ENCODE results near the gene ADAMTS15. TPM values are rescaled to one million over a fixed set of nuclear protein-coding genes. Genes with fewer than 3 reads are reported as not detected.

Gene ADAMTS15
- total and polyA plus RNA-seq, 2 of the 4 experiments (the other 2 are of a cell fraction): 3.0 to 5.0 TPM

DNA sequence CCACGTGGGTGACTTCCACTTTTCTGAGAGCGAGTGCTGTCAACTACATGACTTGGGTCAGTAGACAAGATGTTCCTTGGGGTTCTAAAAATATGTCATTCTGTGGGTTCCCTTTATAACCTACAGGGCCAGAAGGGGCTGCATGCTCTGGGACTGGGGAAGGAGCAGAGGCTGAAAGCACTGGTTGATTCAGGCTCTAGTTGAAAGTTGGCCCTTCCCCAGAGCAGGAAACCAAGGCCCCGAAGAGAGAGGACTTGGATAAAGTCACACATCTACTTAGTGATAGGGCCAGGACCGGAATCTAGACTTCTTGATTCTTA lies 9.9 kb downstream of the ADAMTS15 start:
- H2AFZ ChIP-seq (replicated peaks; ENCODE audit: low read length, poor library complexity): no peak overlapping the region
- in situ Hi-C loops (cut with MboI; ENCODE audit: low sequenced_read_pairs): no loop called here
- ATAC-seq (ENCODE audit: low read depth): no peak

More for the DNA sequence above, 9.9 kb downstream of the ADAMTS15 start:
- Histone ChIP-seq H3K14ac (replicated peaks; ENCODE audit: low read depth, low read length) (no peak overlapping the region), H3K23ac (ENCODE audit: low read depth, low read length) (no peak overlapping the region), H2BK20ac (ENCODE audit: low read depth, low read length) (no peak overlapping the region), H3K27ac (ENCODE audit: insufficient read depth, low read length) (no peak overlapping the region), H3K4ac (ENCODE audit: low read depth, low read length) (no peak overlapping the region), H3K36me3 (ENCODE audit: control insufficient read depth, insufficient read depth, low read length) (peaks cover 68% of the 10 kb centered on the region), H3K9me3 (ENCODE audit: control insufficient read depth, insufficient read depth, low read length) (no peaks in the 10 kb centered on the region), H2AK9ac (replicated peaks; ENCODE audit: low read depth, low read length, poor library complexity) (no peak overlapping the region), H4K20me1 (ENCODE audit: insufficient read depth, low read length) (no peaks in the 10 kb centered on the region), H3K9me1 (ENCODE audit: insufficient read depth, low read length) (peaks cover 9% of the 10 kb centered on the region; the same call in 1 of the 2 replicates), H4K8ac (ENCODE audit: low read depth in 2 of 2, low read length in 2 of 2) (no peak overlapping the region), H3K4me1 (ENCODE audit: control insufficient read depth, insufficient read depth, low read length) (peaks cover 9% of the 10 kb centered on the region), H3K79me1 (ENCODE audit: low read depth in 1 of 2, low read length in 2 of 2) (peaks cover 0 to 6% of the 10 kb centered on the region in 2 experiments; a peak in 2 of 4 replicates), H3K18ac (ENCODE audit: low read depth, low read length) (no peak overlapping the region), H4K91ac (ENCODE audit: insufficient read depth, low read depth, low read length) (no peak overlapping the region), H2BK15ac (ENCODE audit: low read depth, low read length) (no peak overlapping the region), H2BK5ac (ENCODE audit: low read depth, low read length, poor library complexity, severe bottlenecking) (no peak overlapping the region), H3K56ac (ENCODE audit: extremely low read depth, insufficient read depth, low read length) (no peak overlapping the region), H3K4me3 (ENCODE audit: insufficient read depth, low read depth, low read length) (no peak overlapping the region), H2BK120ac (ENCODE audit: low read depth, low read length) (no peak overlapping the region), H2AK5ac (ENCODE audit: low read depth, low read length) (no peak overlapping the region), H3K27me3 (ENCODE audit: control insufficient read depth, insufficient read depth, low read length) (no peaks in the 10 kb centered on the region), H3K9ac (ENCODE audit: low read depth, low read length) (no peak overlapping the region), H4K5ac (ENCODE audit: low read depth, low read length) (no peak overlapping the region), H3K4me2 (ENCODE audit: low read depth, low read length) (no peak overlapping the region)
- intact Hi-C loops (cut with micrococcal nuclease): no loop called here
- DNase-seq: no peak
- no peak for TF ChIP-seq BHLHE40 (IDR thresholded peaks at IDR 0.05; ENCODE audit: low read depth, low read length)
- TF ChIP-seq MAZ (IDR thresholded peaks at IDR 0.05; ENCODE audit: borderline replicate concordance, low read depth, low read length): no peak
- TF ChIP-seq, protein P1, sequence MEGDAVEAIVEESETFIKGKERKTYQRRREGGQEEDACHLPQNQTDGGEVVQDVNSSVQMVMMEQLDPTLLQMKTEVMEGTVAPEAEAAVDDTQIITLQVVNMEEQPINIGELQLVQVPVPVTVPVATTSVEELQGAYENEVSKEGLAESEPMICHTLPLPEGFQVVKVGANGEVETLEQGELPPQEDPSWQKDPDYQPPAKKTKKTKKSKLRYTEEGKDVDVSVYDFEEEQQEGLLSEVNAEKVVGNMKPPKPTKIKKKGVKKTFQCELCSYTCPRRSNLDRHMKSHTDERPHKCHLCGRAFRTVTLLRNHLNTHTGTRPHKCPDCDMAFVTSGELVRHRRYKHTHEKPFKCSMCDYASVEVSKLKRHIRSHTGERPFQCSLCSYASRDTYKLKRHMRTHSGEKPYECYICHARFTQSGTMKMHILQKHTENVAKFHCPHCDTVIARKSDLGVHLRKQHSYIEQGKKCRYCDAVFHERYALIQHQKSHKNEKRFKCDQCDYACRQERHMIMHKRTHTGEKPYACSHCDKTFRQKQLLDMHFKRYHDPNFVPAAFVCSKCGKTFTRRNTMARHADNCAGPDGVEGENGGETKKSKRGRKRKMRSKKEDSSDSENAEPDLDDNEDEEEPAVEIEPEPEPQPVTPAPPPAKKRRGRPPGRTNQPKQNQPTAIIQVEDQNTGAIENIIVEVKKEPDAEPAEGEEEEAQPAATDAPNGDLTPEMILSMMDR (conservative IDR thresholded peaks at IDR 0.05; ENCODE audit: low read depth, low read length): no peak
- TF ChIP-seq CEBPB (IDR thresholded peaks at IDR 0.05; ENCODE audit: low read depth, low read length): no peak
- TF ChIP-seq MXI1 (IDR thresholded peaks at IDR 0.05; ENCODE audit: borderline replicate concordance, low read depth, low read length): no peak
- no peak for TF ChIP-seq POLR2A (IDR thresholded peaks at IDR 0.05; ENCODE audit: low read depth, low read length)
- TF ChIP-seq RAD21 (IDR thresholded peaks at IDR 0.05; ENCODE audit: low read length): no peak
- TF ChIP-seq, protein P2, sequence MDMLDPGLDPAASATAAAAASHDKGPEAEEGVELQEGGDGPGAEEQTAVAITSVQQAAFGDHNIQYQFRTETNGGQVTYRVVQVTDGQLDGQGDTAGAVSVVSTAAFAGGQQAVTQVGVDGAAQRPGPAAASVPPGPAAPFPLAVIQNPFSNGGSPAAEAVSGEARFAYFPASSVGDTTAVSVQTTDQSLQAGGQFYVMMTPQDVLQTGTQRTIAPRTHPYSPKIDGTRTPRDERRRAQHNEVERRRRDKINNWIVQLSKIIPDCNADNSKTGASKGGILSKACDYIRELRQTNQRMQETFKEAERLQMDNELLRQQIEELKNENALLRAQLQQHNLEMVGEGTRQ (IDR thresholded peaks at IDR 0.05; ENCODE audit: low read depth, low read length): no peak
- no peak for TF ChIP-seq SMC3 (IDR thresholded peaks at IDR 0.05; ENCODE audit: low read depth, low read length)
- TF ChIP-seq, protein P3, sequence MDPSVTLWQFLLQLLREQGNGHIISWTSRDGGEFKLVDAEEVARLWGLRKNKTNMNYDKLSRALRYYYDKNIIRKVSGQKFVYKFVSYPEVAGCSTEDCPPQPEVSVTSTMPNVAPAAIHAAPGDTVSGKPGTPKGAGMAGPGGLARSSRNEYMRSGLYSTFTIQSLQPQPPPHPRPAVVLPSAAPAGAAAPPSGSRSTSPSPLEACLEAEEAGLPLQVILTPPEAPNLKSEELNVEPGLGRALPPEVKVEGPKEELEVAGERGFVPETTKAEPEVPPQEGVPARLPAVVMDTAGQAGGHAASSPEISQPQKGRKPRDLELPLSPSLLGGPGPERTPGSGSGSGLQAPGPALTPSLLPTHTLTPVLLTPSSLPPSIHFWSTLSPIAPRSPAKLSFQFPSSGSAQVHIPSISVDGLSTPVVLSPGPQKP (IDR thresholded peaks at IDR 0.05; ENCODE audit: borderline replicate concordance, low read depth, low read length): no peak
- TF ChIP-seq FOS (IDR thresholded peaks at IDR 0.05; ENCODE audit: low read depth, low read length): no peak
- TF ChIP-seq RCOR1 (IDR thresholded peaks at IDR 0.05; ENCODE audit: insufficient replicate concordance, low read length): no peak
- no peak for TF ChIP-seq NFE2L2 (IDR thresholded peaks at IDR 0.05; ENCODE audit: low read depth, low read length)
- no peak for TF ChIP-seq CHD1 (IDR thresholded peaks at IDR 0.05; ENCODE audit: low read depth, low read length)
- TF ChIP-seq MAFK (IDR thresholded peaks at IDR 0.05; ENCODE audit: low read depth, low read length): no peak
- no peak for TF ChIP-seq RFX5 (IDR thresholded peaks at IDR 0.05; ENCODE audit: low read depth, low read length)
- dilution Hi-C loops (cut with HindIII; ENCODE audit: low sequenced_read_pairs, unreplicated experiment): no loop called here
- 73% methylated on average over 2 of the region's 4 CpGs; no CpG with 5 or more reads in 1 of the 2 experiments for WGBS, 2 experiments (ENCODE audit: extremely low coverage in 2 of 2, insufficient read length in 1 of 2)
- no TSS peak for BruUV-seq (replicated peaks)
- CTCF ChIA-PET: no interaction called here
- POLR2A ChIA-PET (ENCODE audit: unreplicated experiment): no interaction called here

Data from IMR-90 (cell line).